Fibroblast of pulmonary artery (primary cell): ENCODE results near the gene KRT40.

ENCODE experiments used
- DNase-seq: peaks from one replicate; pipeline ENCODE4 v3.0.0-alpha.2; 2010; ENCODE audit warnings: low read depth
- H3K4me3 ChIP-seq: replicated peaks from 2 replicates; pipeline ENCODE4 v1.5.1; 2011; ENCODE audit warnings: low read depth, mild to moderate bottlenecking, control low read depth, low read length, moderate library complexity
- CTCF ChIP-seq: IDR thresholded peaks from 2 replicates; pipeline ENCODE4 v1.5.1; 2011; ENCODE audit warnings: mild to moderate bottlenecking, control low read depth, low read length, inconsistent platforms; ENCODE audit errors: missing control alignments

KRT40 gene

GRCh38 chr17:40997361-40997760 is 13.2 kb upstream of the KRT40 start:
- DNase-seq: no peak
- no peak for TF ChIP-seq CTCF
- no peak overlapping the region for H3K4me3 ChIP-seq

GRCh38 chr17:40996829-40997228 is 12.7 kb upstream of the KRT40 start:
- no peak for DNase-seq
- TF ChIP-seq CTCF: no peak
- no peak overlapping the region for H3K4me3 ChIP-seq

GRCh38 chr17:40995116-40995515 is 11.0 kb upstream of the KRT40 start:
- no peak for DNase-seq
- TF ChIP-seq CTCF: no peak

GRCh38 chr17:40993839-40994238 is 9.7 kb upstream of the KRT40 start, which contains the start of gene KRTAP3-3:
Gene KRTAP3-3, minus strand, starts transcription at chr17:40994164. Its CDS starts 67 bp downstream, at chr17:40994097.
- no peak for TF ChIP-seq CTCF
- no peak within 1 kb of the TSS for H3K4me3 ChIP-seq
- DNase-seq: no peak

More at GRCh38 chr17:40995116-40995515, 11.0 kb upstream of the KRT40 start:
- no peak overlapping the region for H3K4me3 ChIP-seq

GRCh38 chr17:40993084-40993483 is 9.0 kb upstream of the KRT40 start:
- no peak for TF ChIP-seq CTCF
- DNase-seq: no peak
- H3K4me3 ChIP-seq: no peak overlapping the region

GRCh38 chr17:40992666-40993065 is 8.5 kb upstream of the KRT40 start:
- no peak for DNase-seq
- no peak for TF ChIP-seq CTCF
- no peak overlapping the region for H3K4me3 ChIP-seq

- DNase-seq: no peak
- no peak overlapping the region for H3K4me3 ChIP-seq
- TF ChIP-seq CTCF: no peak
Observed at GRCh38 chr17:40986920-40987319, 2.8 kb upstream of the KRT40 start.
